ENCODE results near the gene DPEP1. TPM values are rescaled to one million over a fixed set of nuclear protein-coding genes. Genes with fewer than 3 reads are reported as not detected.

Gene DPEP1
- total RNA-seq, 1 experiment from 2014 or later, result 1.7 TPM

DNA sequence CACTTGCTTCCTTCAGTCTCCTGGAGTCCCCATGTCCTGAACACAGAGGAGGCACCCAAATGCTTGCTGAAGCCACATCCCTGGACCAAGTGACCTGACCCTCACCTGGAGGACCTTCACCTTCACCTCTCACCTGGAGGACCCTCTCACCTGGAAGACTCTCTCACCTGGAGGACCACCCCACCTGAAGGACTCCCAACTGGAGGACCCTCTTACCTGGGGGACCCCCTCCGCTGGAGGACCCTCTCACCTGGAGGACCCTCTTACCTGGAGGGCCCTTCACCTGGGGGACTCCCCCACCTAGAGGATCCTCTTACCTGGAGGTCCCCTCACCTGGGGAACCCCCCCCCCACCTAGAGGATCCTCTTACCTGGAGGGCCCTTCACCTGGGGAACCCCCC is 72.5 kb downstream of the DPEP1 start:
- DNase-seq, result no peak
- Histone ChIP-seq H2AFZ (ENCODE audit: low read length) (no peak overlapping the region), H3K4me1 (ENCODE audit: low read length) (peaks cover 12% of the 10 kb centered on the region), H3K4me2 (ENCODE audit: low read depth, low read length, poor library complexity, severe bottlenecking) (peak overlapping the region; percentile 96), H3K4me3 (ENCODE audit: low read length) (peak overlapping the region; percentile 79; the same call in 1 of the 2 replicates), H3K79me2 (ENCODE audit: low read length) (peaks cover 23% of the 10 kb centered on the region), H3K9ac (ENCODE audit: low read length) (no peak overlapping the region), H3K36me3 (ENCODE audit: insufficient read depth, low read length) (peaks cover 12% of the 10 kb centered on the region; the same call in 1 of the 2 replicates), H3K27me3 (ENCODE audit: low read length) (no peaks in the 10 kb centered on the region), H4K20me1 (ENCODE audit: insufficient read depth, low read depth, low read length) (no peaks in the 10 kb centered on the region), H3K9me2 (replicated peaks; ENCODE audit: insufficient read depth, low read length) (no peaks in the 10 kb centered on the region), H3K27ac (ENCODE audit: low read length) (no peak overlapping the region), H3K9me3 (ENCODE audit: low read length) (no peaks in the 10 kb centered on the region; the same call in 1 of the 2 replicates)

- H4K20me1 ChIP-seq (ENCODE audit: insufficient read depth, low read depth, low read length), result no peaks in the 10 kb centered on the region
- peaks cover 12% of the 10 kb centered on the region; the same call in 1 of the 2 replicates for H3K36me3 ChIP-seq (ENCODE audit: insufficient read depth, low read length)
- H3K79me2 ChIP-seq (ENCODE audit: low read length), result peaks cover 23% of the 10 kb centered on the region
- peak; percentile 96 for DNase-seq
- H3K4me1 ChIP-seq (ENCODE audit: low read length), result peaks cover 12% of the 10 kb centered on the region
- H3K4me2 ChIP-seq (ENCODE audit: low read depth, low read length, poor library complexity, severe bottlenecking), result peak within 1 kb of the TSS; percentile 96
- peak within 1 kb of the TSS; percentile 83 for H3K27ac ChIP-seq (ENCODE audit: low read length)
- H3K9me3 ChIP-seq (ENCODE audit: low read length), result no peaks in the 10 kb centered on the region; the same call in 1 of the 2 replicates
- H2AFZ ChIP-seq (ENCODE audit: low read length), result peak within 1 kb of the TSS; percentile 95; the same call in 1 of the 2 replicates
- peak within 1 kb of the TSS; percentile 92 for H3K9ac ChIP-seq (ENCODE audit: low read length)
- H3K9me2 ChIP-seq (replicated peaks; ENCODE audit: insufficient read depth, low read length), result no peaks in the 10 kb centered on the region
- peak within 1 kb of the TSS; percentile 79 for H3K4me3 ChIP-seq (ENCODE audit: low read length)
- no peaks in the 10 kb centered on the region for H3K27me3 ChIP-seq (ENCODE audit: low read length)
Measured at GRCh38 chr16:89686520-89687091, 73.2 kb downstream of the DPEP1 start, which contains the start of gene CDK10. Gene CDK10, plus strand, starts transcription at chr16:89686689. Its CDS starts 22 bp downstream, at chr16:89686711.

DNA sequence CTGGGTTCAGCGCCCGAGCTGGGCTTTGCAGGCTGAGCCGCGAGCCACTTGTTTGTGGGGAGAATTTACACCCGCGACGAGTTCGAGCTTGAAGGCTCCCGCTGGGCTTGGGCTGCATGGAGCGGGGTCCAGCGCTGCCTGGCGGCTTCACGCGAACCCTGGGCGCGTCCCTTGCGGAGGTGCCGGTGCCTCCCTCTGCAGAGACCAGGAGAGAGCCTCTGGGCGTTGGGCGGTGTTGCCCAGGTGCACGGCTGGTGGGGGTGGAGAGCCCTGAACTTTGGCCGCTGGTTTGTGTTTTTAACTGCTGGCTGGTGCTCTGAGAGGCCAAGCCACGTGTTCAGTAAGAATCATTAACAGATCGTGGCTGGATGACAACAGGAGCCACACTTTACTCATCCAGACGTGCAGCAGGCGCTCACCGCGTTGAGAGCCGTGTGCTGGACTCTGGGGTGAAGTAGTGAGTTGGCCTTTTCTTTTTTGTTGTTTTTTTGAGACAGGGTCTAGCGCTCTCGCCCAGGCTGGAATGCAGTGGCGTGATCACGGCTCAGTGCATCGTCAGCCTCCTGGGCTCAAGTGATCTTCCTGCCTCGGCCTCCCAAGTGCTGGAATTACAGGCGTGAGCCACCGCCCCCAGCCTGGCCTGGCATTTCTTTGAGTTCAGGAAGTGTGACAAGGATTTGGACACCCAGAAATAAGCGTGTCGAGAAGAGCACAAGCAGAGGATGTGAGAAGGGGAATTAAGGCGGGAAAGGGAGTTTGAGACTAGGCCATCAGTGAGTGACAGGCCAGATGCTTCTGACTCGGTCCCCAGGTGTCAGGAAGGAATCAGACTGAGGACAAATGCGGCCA is 73.9 kb downstream of the DPEP1 start:
- peak; percentile 70 for DNase-seq
- no peaks in the 10 kb centered on the region for H3K27me3 ChIP-seq (ENCODE audit: low read length)

More for the DNA sequence above, 73.9 kb downstream of the DPEP1 start:
- Histone ChIP-seq H2AFZ (ENCODE audit: low read length) (peak overlapping the region; percentile 81; the same call in 1 of the 2 replicates), H3K36me3 (ENCODE audit: insufficient read depth, low read length) (peaks cover 12% of the 10 kb centered on the region; the same call in 1 of the 2 replicates), H3K9ac (ENCODE audit: low read length) (peak overlapping the region; percentile 92), H3K4me3 (ENCODE audit: low read length) (peak overlapping the region; percentile 79), H3K4me2 (ENCODE audit: low read depth, low read length, poor library complexity, severe bottlenecking) (peak overlapping the region; percentile 96), H3K4me1 (ENCODE audit: low read length) (peaks cover 12% of the 10 kb centered on the region), H3K27ac (ENCODE audit: low read length) (peak overlapping the region; percentile 83), H3K79me2 (ENCODE audit: low read length) (peaks cover 23% of the 10 kb centered on the region), H4K20me1 (ENCODE audit: insufficient read depth, low read depth, low read length) (no peaks in the 10 kb centered on the region), H3K9me2 (replicated peaks; ENCODE audit: insufficient read depth, low read length) (no peaks in the 10 kb centered on the region), H3K9me3 (ENCODE audit: low read length) (no peaks in the 10 kb centered on the region; the same call in 1 of the 2 replicates)

Other genes starting within 250 kb of the DPEP1 start
- 28.5 and 29.9 TPM in 2 replicates for gene ANKRD11, start 123.1 kb upstream of the DPEP1 start, total RNA-seq (2014; rRNA removed; shearing (Covaris generic); ENCODE audit: low replicate concordance)
- 44.6 and 74.8 TPM in 2 replicates for gene SPG7, start 105.2 kb upstream of the DPEP1 start, total RNA-seq (2014; rRNA removed; shearing (Covaris generic); ENCODE audit: low replicate concordance)
- gene RPL13, start 53.0 kb upstream of the DPEP1 start, total RNA-seq (2014; rRNA removed; shearing (Covaris generic); ENCODE audit: low replicate concordance), result 6,565 and 10,922 TPM in 2 replicates
- 3.7 and 3.9 TPM in 2 replicates for gene CPNE7, start 37.9 kb upstream of the DPEP1 start, total RNA-seq (2014; rRNA removed; shearing (Covaris generic); ENCODE audit: low replicate concordance)
- 35.3 and 52.4 TPM in 2 replicates for gene CHMP1A, start 44.1 kb downstream of the DPEP1 start, total RNA-seq (2014; rRNA removed; shearing (Covaris generic); ENCODE audit: low replicate concordance)
- 5.1 and 5.3 TPM in 2 replicates for gene SPATA33, start 44.2 kb downstream of the DPEP1 start, total RNA-seq (2014; rRNA removed; shearing (Covaris generic); ENCODE audit: low replicate concordance)
- gene CDK10, start 73.0 kb downstream of the DPEP1 start, total RNA-seq (2014; rRNA removed; shearing (Covaris generic); ENCODE audit: low replicate concordance), result 25.6 and 61.6 TPM in 2 replicates
- gene SPATA2L, start 88.1 kb downstream of the DPEP1 start, total RNA-seq (2014; rRNA removed; shearing (Covaris generic); ENCODE audit: low replicate concordance), result 4.7 and 14.8 TPM in 2 replicates
- 4.8 and 5.6 TPM in 2 replicates for gene VPS9D1, start 107.3 kb downstream of the DPEP1 start, total RNA-seq (2014; rRNA removed; shearing (Covaris generic); ENCODE audit: low replicate concordance)
- gene ZNF276, start 107.9 kb downstream of the DPEP1 start, total RNA-seq (2014; rRNA removed; shearing (Covaris generic); ENCODE audit: low replicate concordance), result 21.8 and 41.5 TPM in 2 replicates
- gene FANCA, start 203.0 kb downstream of the DPEP1 start, total RNA-seq (2014; rRNA removed; shearing (Covaris generic); ENCODE audit: low replicate concordance), result 49.3 and 57.3 TPM in 2 replicates
- gene SPIRE2, start 214.8 kb downstream of the DPEP1 start, total RNA-seq (2014; rRNA removed; shearing (Covaris generic); ENCODE audit: low replicate concordance), result 1.0 TPM in 2 replicates

Data from Karpas-422 (cell line).